MM.1S (cell line): ENCODE data around the gene ICA1L.

ENCODE experiments used
- CTCF ChIP-seq: fragments of 300-600 bp; sonication (generic); IDR thresholded peaks from 2 replicates; pipeline ENCODE4 v1.5.1; 2016; ENCODE audit warnings: antibody characterized with exemption, low read length, mixed read lengths
- EZH2 ChIP-seq: fragments of 300-600 bp; sonication (generic); optimal IDR thresholded peaks from 2 replicates; pipeline ENCODE3; 2017; ENCODE audit warnings: low read depth, mild to moderate bottlenecking, antibody characterized with exemption, low read length, mixed read lengths

- TF ChIP-seq CTCF: no peak
- no peak for TF ChIP-seq EZH2
Observed at GRCh38 chr2:202883987-202884675, 12.6 kb upstream of the ICA1L start.
